Smooth muscle cell (in vitro differentiated cells): ENCODE results near the gene VTI1A. TPM values are rescaled to one million over a fixed set of nuclear protein-coding genes. Genes with fewer than 3 reads are reported as not detected.
"Not testable (repeated sequence)": the region's sequence is repeated elsewhere in the genome, so short reads cannot be mapped to it uniquely, and the experiment has no call there.

Experiments
- DNase-seq: peaks from one replicate; lab custom pipeline; 2025; ENCODE audit not compliant: unreplicated experiment; lab: John Stamatoyannopoulos, UW
- H2AFZ ChIP-seq: fragments of 200-600 bp; sonication (generic); 2 replicates; pipeline ENCODE4 v1.6.0; 2016; ENCODE audit warnings: antibody characterized with exemption, low read depth, mild to moderate bottlenecking
- H3F3A ChIP-seq: fragments of 200-600 bp; sonication (generic); 2 replicates; pipeline ENCODE4 v1.6.0; 2017; ENCODE audit warnings: antibody characterized with exemption, low read depth
- H3K27ac ChIP-seq: fragments of 200-600 bp; sonication (generic); 2 replicates; pipeline ENCODE4 v1.5.1; 2016; ENCODE audit warnings: low read depth, mild to moderate bottlenecking
- H3K27me3 ChIP-seq: fragments of 200-600 bp; sonication (generic); 2 replicates; pipeline ENCODE4 v1.6.1; 2016; ENCODE audit warnings: low read depth, mild to moderate bottlenecking
- H3K36me3 ChIP-seq: fragments of 200-600 bp; sonication (generic); 2 replicates; pipeline ENCODE4 v1.5.1; 2016; ENCODE audit warnings: low read depth
- H3K4me1 ChIP-seq: fragments of 200-600 bp; sonication (generic); 2 replicates; pipeline ENCODE4 v1.5.1; 2016; ENCODE audit warnings: low read depth
- H3K4me2 ChIP-seq: fragments of 200-600 bp; sonication (generic); 2 replicates; pipeline ENCODE4 v1.6.0; 2016; ENCODE audit warnings: mild to moderate bottlenecking
- H3K4me3 ChIP-seq: fragments of 200-600 bp; sonication (generic); 2 replicates; pipeline ENCODE4 v1.5.1; 2016; ENCODE audit warnings: mild to moderate bottlenecking
- H3K79me2 ChIP-seq: fragments of 200-600 bp; sonication (generic); 2 replicates; pipeline ENCODE4 v1.6.0; 2016; ENCODE audit warnings: low read depth, mild to moderate bottlenecking
- H3K9ac ChIP-seq: fragments of 200-600 bp; sonication (generic); 2 replicates; pipeline ENCODE4 v1.6.0; 2016; ENCODE audit warnings: low read depth
- H3K9me3 ChIP-seq: fragments of 200-600 bp; sonication (generic); replicated peaks from 2 replicates; pipeline ENCODE4 v1.5.1; 2016; ENCODE audit warnings: low read depth
- H4K20me1 ChIP-seq: fragments of 200-600 bp; sonication (generic); 2 replicates; pipeline ENCODE4 v1.6.0; 2016; ENCODE audit warnings: low read depth
- CTCF ChIP-seq: fragments of 200-600 bp; sonication (generic); IDR thresholded peaks from 2 replicates; pipeline ENCODE4 v1.5.1; 2017; ENCODE audit warnings: borderline replicate concordance, mild to moderate bottlenecking, antibody characterized with exemption; ENCODE audit not compliant: insufficient read depth, poor library complexity, severe bottlenecking
- WGBS: methylation state at CpG from one replicate; pipeline ENCODE4 v1.1.7; 2016; ENCODE audit warnings: low lambda C conversion rate; 5-methylcytosine and 5-hydroxymethylcytosine counted together
- polyA plus RNA-seq: library from polyadenylated mRNA; unstranded; fragments of >200 nt; fragmentation: Nextera tagmentation; extraction: Ambion mirVana; gene quantifications from 2 replicates; pipeline ENCODE4 v1.2.1, GENCODE V29; 2016
- total RNA-seq: library from RNA; depleted of rRNA; stranded (reverse); fragments of >200 nt; gene quantifications from 2 replicates; pipeline ENCODE4 v1.2.3, GENCODE V29; 2014

VTI1A gene
- total and polyA plus RNA-seq, 2 experiments from 2014 or later, result 14.0 to 21.8 TPM

GRCh38 chr10:112728118-112728883 lies 281.3 kb downstream of the VTI1A start:
- Histone ChIP-seq H3K36me3 (no peaks in the 10 kb centered on the region), H3K4me3 (no peak overlapping the region), H3K27ac (no peak overlapping the region), H3K4me1 (peaks cover 36% of the 10 kb centered on the region), H3K79me2 (no peaks in the 10 kb centered on the region), H3F3A (no peaks in the 10 kb centered on the region), H3K27me3 (no peaks in the 10 kb centered on the region), H4K20me1 (no peaks in the 10 kb centered on the region), H2AFZ (no peak overlapping the region), H3K4me2 (no peak overlapping the region), H3K9me3 (no peaks in the 10 kb centered on the region), H3K9ac (no peak overlapping the region)
- DNase-seq, result no peak
- WGBS, result 65% methylated on average over 3 of the region's 3 CpGs
- TF ChIP-seq CTCF, result no peak

GRCh38 chr10:112728997-112729396 lies 282.0 kb downstream of the VTI1A start:
- Histone ChIP-seq H3K4me2 (no peak overlapping the region), H4K20me1 (no peaks in the 10 kb centered on the region), H3K9me3 (no peaks in the 10 kb centered on the region), H3K79me2 (no peaks in the 10 kb centered on the region), H2AFZ (no peak overlapping the region), H3K27ac (no peak overlapping the region), H3K9ac (no peak overlapping the region), H3K4me3 (no peak overlapping the region), H3K4me1 (peaks cover 29% of the 10 kb centered on the region), H3K36me3 (no peaks in the 10 kb centered on the region), H3F3A (no peaks in the 10 kb centered on the region), H3K27me3 (no peaks in the 10 kb centered on the region)
- no peak for TF ChIP-seq CTCF
- DNase-seq, result no peak

- H3F3A ChIP-seq, H3K79me2 ChIP-seq, H2AFZ ChIP-seq, DNase-seq, H3K9ac ChIP-seq, H3K27ac ChIP-seq, H3K4me2 ChIP-seq, H4K20me1 ChIP-seq, H3K36me3 ChIP-seq, H3K27me3 ChIP-seq, H3K9me3 ChIP-seq, H3K4me3 ChIP-seq: not testable (repeated sequence)
- 98% methylated on average over 3 of the region's 3 CpGs for WGBS
- H3K4me1 ChIP-seq, result peaks cover 16% of the 10 kb centered on the region
Measured at GRCh38 chr10:112731450-112731849, 284.4 kb downstream of the VTI1A start.

- no peak overlapping the region for H3K27ac ChIP-seq
- no peak overlapping the region for H3K4me3 ChIP-seq
- H3F3A ChIP-seq, result no peaks in the 10 kb centered on the region
- no peaks in the 10 kb centered on the region for H3K9me3 ChIP-seq
- no peak overlapping the region for H3K9ac ChIP-seq
- no peak overlapping the region for H2AFZ ChIP-seq
- H3K27me3 ChIP-seq, result no peaks in the 10 kb centered on the region
- H3K4me1 ChIP-seq, result peaks cover 16% of the 10 kb centered on the region
- no peak for TF ChIP-seq CTCF
- H3K36me3 ChIP-seq, result no peaks in the 10 kb centered on the region
- no peak for DNase-seq
- H4K20me1 ChIP-seq, result no peaks in the 10 kb centered on the region
- no peaks in the 10 kb centered on the region for H3K79me2 ChIP-seq
- WGBS, result 24% methylated on average over 3 of the region's 3 CpGs
- no peak overlapping the region for H3K4me2 ChIP-seq
Measured at GRCh38 chr10:112732277-112732921, 285.4 kb downstream of the VTI1A start.
